Activated T-cell treated with anti-CD3 and anti-CD28 coated beads, Interleukin-2, amount 50 U/mL, for 72 hours (primary cell): ENCODE data around the gene RGS10. TPM values are rescaled to one million over a fixed set of nuclear protein-coding genes. Genes with fewer than 3 reads are reported as not detected.
A peak's percentile ranks its signal among the peaks of the same experiment; 100 is the strongest.

Source experiments
- ATAC-seq, 2 donors: fragments of 150-1000 bp; cut with Tn5 transposase; replicated peaks in 1 of 2; 2 replicates each; pipeline ENCODE4 v1.10.0; 2021; ENCODE audit warnings: moderate library complexity in 2 of 2, mild to moderate bottlenecking in 1 of 2
- DNase-seq, 2 donors: peaks; one replicate each; pipeline ENCODE4 v3.0.0; 2021 to 2022; ENCODE audit warnings: mixed read lengths in 1 of 2
- H3K27ac Mint-ChIP-seq: one replicate; pipeline ENCODE4 v1.8.0; 2022; ENCODE audit warnings: mild to moderate bottlenecking, moderate library complexity, mixed read lengths
- H3K27me3 Mint-ChIP-seq: one replicate; pipeline ENCODE4 v1.8.0; 2022; ENCODE audit warnings: low read depth, mixed read lengths
- H3K36me3 Mint-ChIP-seq, 2 donors: one replicate each; pipeline ENCODE4 v1.8.0; 2022; ENCODE audit warnings: mixed read lengths in 2 of 2, mild to moderate bottlenecking in 1 of 2; ENCODE audit not compliant: insufficient read depth in 2 of 2
- H3K4me1 Mint-ChIP-seq: one replicate; pipeline ENCODE4 v1.8.0; 2022; ENCODE audit warnings: low read depth, mixed read lengths
- H3K4me3 Mint-ChIP-seq, 2 donors: one replicate each; pipeline ENCODE4 v1.8.0; 2022; ENCODE audit warnings: mild to moderate bottlenecking in 2 of 2, mixed read lengths in 2 of 2, moderate library complexity in 2 of 2
- H3K9me3 Mint-ChIP-seq, 2 donors: one replicate each; pipeline ENCODE4 v1.8.0; 2022; ENCODE audit warnings: mixed read lengths in 2 of 2
- total RNA-seq, 2 donors: library from RNA; stranded (reverse); gene quantifications; one replicate each; pipeline ENCODE4 v1.2.3, GENCODE V29; 2022

Gene RGS10
- total RNA-seq, 2 donors from 2014 or later = 161 to 208 TPM

DNA sequence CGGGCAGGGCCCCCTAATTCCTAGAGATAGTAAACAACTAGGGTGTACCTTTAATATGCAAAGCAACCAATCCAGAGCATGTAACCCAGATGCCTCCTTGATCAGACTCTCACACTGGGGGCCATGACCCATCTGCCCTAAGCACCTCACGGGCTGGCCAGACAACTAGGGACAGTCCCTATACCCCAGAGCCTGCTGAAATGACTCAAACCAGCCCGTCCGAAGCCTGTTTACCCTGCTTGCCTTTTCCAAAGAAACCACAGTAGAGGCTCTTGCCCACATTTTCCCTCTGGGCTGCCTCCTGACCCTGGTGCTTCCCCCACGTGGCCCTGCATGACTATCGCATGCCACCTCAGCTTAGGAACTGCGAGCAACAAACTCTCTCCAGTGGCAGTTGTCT is 46.2 kb downstream of the RGS10 start:
- DNase-seq = peak; percentile 54 to 74
- Mint-ChIP-seq H3K4me1 (peaks cover 90% of the 10 kb centered on the region), H3K27ac (peak overlapping the region; percentile 64), H3K27me3 (no peaks in the 10 kb centered on the region), H3K36me3 (peaks cover 0 to 9% of the 10 kb centered on the region in 2 donors), H3K4me3 (peak overlapping the region; percentile 39 to 65), H3K9me3 (no peaks in the 10 kb centered on the region)
- peak; percentile 77 to 81 for ATAC-seq

GRCh38 chr10:119495545-119495944 is 47.0 kb downstream of the RGS10 start:
- no peak for ATAC-seq
- Mint-ChIP-seq H3K4me1 (peaks cover 83% of the 10 kb centered on the region), H3K27ac (no peak overlapping the region), H3K36me3 (peaks cover 0 to 8% of the 10 kb centered on the region in 2 donors), H3K4me3 (no peak overlapping the region), H3K27me3 (no peaks in the 10 kb centered on the region), H3K9me3 (no peaks in the 10 kb centered on the region)
- DNase-seq = no peak

- peaks cover 0 to 7% of the 10 kb centered on the region in 2 donors for H3K36me3 Mint-ChIP-seq
- H3K27me3 Mint-ChIP-seq = no peaks in the 10 kb centered on the region
- ATAC-seq (no peak), DNase-seq (no peak)
- no peaks in the 10 kb centered on the region for H3K9me3 Mint-ChIP-seq
- H3K27ac Mint-ChIP-seq = no peak overlapping the region
- H3K4me3 Mint-ChIP-seq = peak overlapping the region in 1 of 2 donors; percentile 41
- peaks cover 83% of the 10 kb centered on the region for H3K4me1 Mint-ChIP-seq
These were observed 47.5 kb downstream of the RGS10 start for GRCh38 chr10:119495021-119495505.

- no peak for ATAC-seq
- Mint-ChIP-seq H3K27ac (peak overlapping the region; percentile 88), H3K27me3 (no peaks in the 10 kb centered on the region), H3K36me3 (peaks cover 0 to 7% of the 10 kb centered on the region in 2 donors), H3K4me3 (peak overlapping the region in 1 of 2 donors; percentile 41), H3K9me3 (no peaks in the 10 kb centered on the region), H3K4me1 (peaks cover 83% of the 10 kb centered on the region)
- DNase-seq = no peak
These were observed 48.1 kb downstream of the RGS10 start for GRCh38 chr10:119494236-119495020.

DNA sequence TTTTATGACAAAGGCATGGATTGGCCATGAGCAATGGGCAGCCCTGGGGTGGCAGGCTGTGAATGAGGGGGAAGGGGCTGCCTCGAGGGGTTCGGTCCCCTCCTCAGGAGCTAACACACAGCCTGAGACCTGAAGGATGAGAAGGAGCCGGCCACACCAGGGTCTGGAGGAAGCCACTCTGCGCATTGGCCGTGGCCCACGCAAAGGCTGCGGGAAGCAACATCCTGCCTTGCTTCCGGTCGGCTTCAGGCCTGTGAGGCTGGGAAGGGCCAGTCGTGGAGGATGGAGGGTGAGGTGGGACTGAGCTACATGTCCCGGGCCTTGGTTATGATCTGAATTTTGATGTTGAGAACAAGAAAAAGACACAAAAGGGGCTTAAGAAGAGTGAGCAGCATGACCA is 49.4 kb downstream of the RGS10 start:
- peak in 1 of 2 donors; percentile 44 for DNase-seq
- Mint-ChIP-seq H3K27me3 (no peaks in the 10 kb centered on the region), H3K9me3 (no peaks in the 10 kb centered on the region), H3K36me3 (peaks cover 0 to 3% of the 10 kb centered on the region in 2 donors), H3K4me1 (peaks cover 83% of the 10 kb centered on the region), H3K4me3 (peak overlapping the region; percentile 30 to 43), H3K27ac (peak overlapping the region; percentile 35)
- peak in 1 of 2 donors; percentile 20 for ATAC-seq

- no peak overlapping the region for H3K4me3 Mint-ChIP-seq
- H3K36me3 Mint-ChIP-seq = no peaks in the 10 kb centered on the region
- H3K4me1 Mint-ChIP-seq = peaks cover 75% of the 10 kb centered on the region
- ATAC-seq (no peak), DNase-seq (no peak)
- no peak overlapping the region for H3K27ac Mint-ChIP-seq
- no peaks in the 10 kb centered on the region for H3K27me3 Mint-ChIP-seq
- no peaks in the 10 kb centered on the region for H3K9me3 Mint-ChIP-seq
These were observed 50.4 kb downstream of the RGS10 start for GRCh38 chr10:119491966-119492757.

- no peak for ATAC-seq
- Mint-ChIP-seq H3K9me3 (no peaks in the 10 kb centered on the region), H3K4me1 (peaks cover 53% of the 10 kb centered on the region), H3K36me3 (no peaks in the 10 kb centered on the region), H3K4me3 (peak overlapping the region; percentile 80 to 84), H3K27ac (peak overlapping the region; percentile 67), H3K27me3 (no peaks in the 10 kb centered on the region)
- no peak for DNase-seq
These were observed 52.6 kb downstream of the RGS10 start for GRCh38 chr10:119489991-119490326.

- H3K4me3 Mint-ChIP-seq = peak overlapping the region; percentile 50 to 80
- H3K36me3 Mint-ChIP-seq = no peaks in the 10 kb centered on the region
- H3K9me3 Mint-ChIP-seq = no peaks in the 10 kb centered on the region
- no peaks in the 10 kb centered on the region for H3K27me3 Mint-ChIP-seq
- peak overlapping the region; percentile 90 for H3K27ac Mint-ChIP-seq
- ATAC-seq (no peak), DNase-seq (no peak)
- H3K4me1 Mint-ChIP-seq = peaks cover 40% of the 10 kb centered on the region
These were observed 53.8 kb downstream of the RGS10 start for GRCh38 chr10:119488675-119489074.

DNA sequence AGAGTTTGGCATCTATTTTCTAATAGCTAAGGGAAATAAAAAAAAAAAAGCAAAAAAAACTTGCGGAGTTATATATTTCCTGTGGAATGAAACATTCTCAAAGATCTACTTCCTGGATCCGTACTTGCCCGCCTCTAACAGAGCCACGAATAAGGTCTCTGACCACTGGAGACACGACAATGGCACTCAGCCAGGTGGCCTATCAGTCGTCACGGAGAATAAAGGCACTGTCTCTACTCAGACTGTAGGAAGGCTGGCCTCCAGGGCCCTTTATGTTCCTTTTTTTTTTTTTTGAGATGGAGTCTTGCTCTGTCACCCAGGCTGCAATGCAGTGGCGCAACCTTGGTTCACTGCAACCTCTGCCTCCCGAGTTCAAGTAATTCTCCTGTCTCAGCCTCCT is 58.7 kb downstream of the RGS10 start:
- no peak overlapping the region for H3K4me3 Mint-ChIP-seq
- H3K27ac Mint-ChIP-seq = no peak overlapping the region
- ATAC-seq = no peak
- H3K36me3 Mint-ChIP-seq = no peaks in the 10 kb centered on the region
- no peak for DNase-seq
- peaks cover 19% of the 10 kb centered on the region for H3K4me1 Mint-ChIP-seq
- peaks cover 0 to 2% of the 10 kb centered on the region in 2 donors for H3K9me3 Mint-ChIP-seq
- no peaks in the 10 kb centered on the region for H3K27me3 Mint-ChIP-seq

- no peak overlapping the region for H3K27ac Mint-ChIP-seq
- no peak overlapping the region for H3K4me3 Mint-ChIP-seq
- no peaks in the 10 kb centered on the region for H3K36me3 Mint-ChIP-seq
- peaks cover 0 to 2% of the 10 kb centered on the region in 2 donors for H3K9me3 Mint-ChIP-seq
- H3K27me3 Mint-ChIP-seq = no peaks in the 10 kb centered on the region
- ATAC-seq (no peak), DNase-seq (no peak)
- H3K4me1 Mint-ChIP-seq = peaks cover 19% of the 10 kb centered on the region
These were observed 59.5 kb downstream of the RGS10 start for GRCh38 chr10:119483001-119483400.

DNA sequence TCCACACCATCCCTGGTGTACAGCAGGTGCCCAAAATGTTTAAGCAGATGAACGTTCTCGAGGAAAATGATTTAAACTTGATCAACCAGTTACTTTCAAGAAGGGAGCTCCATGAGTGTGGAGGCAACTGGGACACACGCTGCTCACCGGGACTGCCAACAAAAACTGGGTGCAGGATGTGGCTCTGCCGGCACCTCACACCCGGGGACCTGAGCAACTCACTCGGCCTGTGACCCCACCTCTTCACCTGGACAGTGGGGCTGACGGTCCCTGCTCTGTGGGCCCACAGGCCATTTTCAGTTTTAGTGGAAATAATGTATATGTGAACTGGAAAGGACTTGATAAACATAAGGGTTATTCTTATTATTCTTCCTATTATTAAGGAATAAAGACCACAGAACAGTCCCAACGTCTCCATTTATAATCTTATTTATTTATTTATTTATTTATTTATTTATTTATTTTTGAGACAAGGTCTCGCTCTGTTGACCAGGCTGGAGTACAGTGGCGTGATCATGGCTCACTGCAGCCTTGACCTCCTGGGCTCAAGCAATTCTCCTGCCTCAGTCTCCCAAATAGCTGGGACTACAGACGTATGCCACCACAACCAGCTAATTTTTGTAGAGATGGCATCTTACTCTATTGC is 60.6 kb downstream of the RGS10 start:
- Mint-ChIP-seq H3K36me3 (no peaks in the 10 kb centered on the region), H3K27me3 (no peaks in the 10 kb centered on the region), H3K4me1 (peaks cover 29% of the 10 kb centered on the region), H3K9me3 (peaks cover 0 to 2% of the 10 kb centered on the region in 2 donors), H3K27ac (no peak overlapping the region), H3K4me3 (no peak overlapping the region)
- ATAC-seq (no peak), DNase-seq (no peak)

- Mint-ChIP-seq H3K9me3 (peaks cover 0 to 2% of the 10 kb centered on the region in 2 donors), H3K36me3 (no peaks in the 10 kb centered on the region), H3K4me1 (peaks cover 29% of the 10 kb centered on the region), H3K27ac (no peak overlapping the region), H3K27me3 (no peaks in the 10 kb centered on the region), H3K4me3 (no peak overlapping the region)
- DNase-seq (no peak), ATAC-seq (no peak)
These were observed 61.9 kb downstream of the RGS10 start for GRCh38 chr10:119480667-119481066.

GRCh38 chr10:119479532-119479931 is 63.0 kb downstream of the RGS10 start:
- no peak for DNase-seq
- H3K27ac Mint-ChIP-seq = no peak overlapping the region
- H3K9me3 Mint-ChIP-seq = peaks cover 0 to 2% of the 10 kb centered on the region in 2 donors
- peaks cover 29% of the 10 kb centered on the region for H3K4me1 Mint-ChIP-seq
- H3K4me3 Mint-ChIP-seq = peak overlapping the region in 1 of 2 donors; percentile 80
- H3K36me3 Mint-ChIP-seq = no peaks in the 10 kb centered on the region
- ATAC-seq = no peak
- no peaks in the 10 kb centered on the region for H3K27me3 Mint-ChIP-seq
